Ovary (tissue), 3 donors: ENCODE data around the gene UQCR11.

Experiments
- CTCF ChIP-seq, 3 donors: fragments of 450-650 bp in 2 of 3; fragments of 200-600 bp in 1 of 3; IDR thresholded peaks; one replicate each; pipeline versions ENCODE4 v1.5.1 to v1.8.0; 2016 to 2022; ENCODE audit warnings: antibody characterized with exemption in 3 of 3, mild to moderate bottlenecking in 1 of 3
- EP300 ChIP-seq: sonication (generic); formaldehyde crosslinking; IDR thresholded peaks from one replicate; pipeline ENCODE4 v1.6.1; 2017; ENCODE audit warnings: antibody characterized with exemption
- POLR2A ChIP-seq: fragments of 450-650 bp; IDR thresholded peaks from one replicate; pipeline ENCODE4 v1.6.1; 2017; ENCODE audit warnings: antibody characterized with exemption, mild to moderate bottlenecking, moderate library complexity
- donor health status: DM: no; HTN: no; CAD: no.

GRCh38 chr19:1647501-1648458, 42.5 kb upstream of the UQCR11 start:
- TF ChIP-seq EP300 (no peak), CTCF (IDR thresholded peaks at IDR 0.05) (no peak), POLR2A (no peak)
